Measurements from ENCODE around the gene DAZAP1. TPM values are rescaled to one million over a fixed set of nuclear protein-coding genes. Genes with fewer than 3 reads are reported as not detected.

Gene DAZAP1
- total RNA-seq, 1 donor, result 61.7 TPM

- no peak for DNase-seq (ENCODE audit: low read depth)
- H3K4me3 ChIP-seq (ENCODE audit: low read depth, low read length), result no peak overlapping the region
These were observed 43.8 kb upstream of the DAZAP1 start for GRCh38 chr19:1363599-1363998.

DNA sequence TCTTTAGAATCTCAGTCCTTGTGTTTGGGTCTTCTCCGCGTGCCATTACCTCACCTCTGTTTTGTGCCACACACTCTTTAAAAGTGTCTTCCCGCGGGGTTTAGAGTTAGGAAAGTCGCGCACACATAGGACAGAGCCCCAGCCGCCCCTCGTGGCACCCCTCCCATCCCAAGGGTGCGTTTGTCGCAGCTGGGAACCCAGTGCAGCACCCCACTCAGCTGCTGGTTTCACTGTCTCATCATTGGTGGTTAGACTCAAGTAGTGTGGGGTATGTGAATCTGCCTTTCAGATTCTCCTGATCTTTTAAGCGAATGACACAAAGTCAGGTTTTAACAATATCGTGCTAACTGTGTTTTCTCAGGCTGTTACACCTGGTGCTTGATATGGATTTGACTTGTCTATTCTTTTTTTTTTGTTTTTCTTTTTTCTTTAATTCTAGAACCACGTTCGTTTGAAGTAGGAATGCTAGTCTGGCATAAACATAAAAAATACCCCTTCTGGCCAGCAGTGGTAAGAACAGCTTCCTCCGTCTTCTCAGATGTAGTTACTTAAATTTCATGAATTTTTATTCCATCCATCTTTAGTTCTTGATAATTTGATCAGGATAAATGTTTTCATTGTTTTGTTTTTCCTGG is 43.2 kb upstream of the DAZAP1 start:
- TF ChIP-seq, protein P1, sequence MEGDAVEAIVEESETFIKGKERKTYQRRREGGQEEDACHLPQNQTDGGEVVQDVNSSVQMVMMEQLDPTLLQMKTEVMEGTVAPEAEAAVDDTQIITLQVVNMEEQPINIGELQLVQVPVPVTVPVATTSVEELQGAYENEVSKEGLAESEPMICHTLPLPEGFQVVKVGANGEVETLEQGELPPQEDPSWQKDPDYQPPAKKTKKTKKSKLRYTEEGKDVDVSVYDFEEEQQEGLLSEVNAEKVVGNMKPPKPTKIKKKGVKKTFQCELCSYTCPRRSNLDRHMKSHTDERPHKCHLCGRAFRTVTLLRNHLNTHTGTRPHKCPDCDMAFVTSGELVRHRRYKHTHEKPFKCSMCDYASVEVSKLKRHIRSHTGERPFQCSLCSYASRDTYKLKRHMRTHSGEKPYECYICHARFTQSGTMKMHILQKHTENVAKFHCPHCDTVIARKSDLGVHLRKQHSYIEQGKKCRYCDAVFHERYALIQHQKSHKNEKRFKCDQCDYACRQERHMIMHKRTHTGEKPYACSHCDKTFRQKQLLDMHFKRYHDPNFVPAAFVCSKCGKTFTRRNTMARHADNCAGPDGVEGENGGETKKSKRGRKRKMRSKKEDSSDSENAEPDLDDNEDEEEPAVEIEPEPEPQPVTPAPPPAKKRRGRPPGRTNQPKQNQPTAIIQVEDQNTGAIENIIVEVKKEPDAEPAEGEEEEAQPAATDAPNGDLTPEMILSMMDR (IDR thresholded peaks at IDR 0.05; ENCODE audit: insufficient read depth, low read depth, low read length), result peak; percentile 18
- no peak for DNase-seq (ENCODE audit: low read depth)
- H3K4me3 ChIP-seq (ENCODE audit: low read depth, low read length), result no peak overlapping the region

More at GRCh38 chr19:1363599-1363998, 43.8 kb upstream of the DAZAP1 start:
- TF ChIP-seq, protein P1 (IDR thresholded peaks at IDR 0.05; ENCODE audit: insufficient read depth, low read depth, low read length), result no peak

GRCh38 chr19:1365319-1366269 is 41.8 kb upstream of the DAZAP1 start:
- no peak for DNase-seq (ENCODE audit: low read depth)
- TF ChIP-seq, protein P1 (IDR thresholded peaks at IDR 0.05; ENCODE audit: insufficient read depth, low read depth, low read length), result no peak
- H3K4me3 ChIP-seq (ENCODE audit: low read depth, low read length), result no peak overlapping the region

GRCh38 chr19:1366296-1366695 is 41.1 kb upstream of the DAZAP1 start:
- DNase-seq (ENCODE audit: low read depth), result no peak
- no peak overlapping the region for H3K4me3 ChIP-seq (ENCODE audit: low read depth, low read length)
- TF ChIP-seq, protein P1 (IDR thresholded peaks at IDR 0.05; ENCODE audit: insufficient read depth, low read depth, low read length), result no peak

GRCh38 chr19:1366899-1367870 is 40.2 kb upstream of the DAZAP1 start:
- no peak overlapping the region for H3K4me3 ChIP-seq (ENCODE audit: low read depth, low read length)
- TF ChIP-seq, protein P1 (IDR thresholded peaks at IDR 0.05; ENCODE audit: insufficient read depth, low read depth, low read length), result no peak
- DNase-seq (ENCODE audit: low read depth), result no peak

GRCh38 chr19:1369214-1369805 is 38.1 kb upstream of the DAZAP1 start:
- TF ChIP-seq, protein P1 (IDR thresholded peaks at IDR 0.05; ENCODE audit: insufficient read depth, low read depth, low read length), result no peak
- no peak for DNase-seq (ENCODE audit: low read depth)
- no peak overlapping the region for H3K4me3 ChIP-seq (ENCODE audit: low read depth, low read length)
